ENCODE measurements around the gene ZFP36.
"Not testable (repeated sequence)": the region's sequence is repeated elsewhere in the genome, so short reads cannot be mapped to it uniquely, and the experiment has no call there.

ZFP36 gene

DNA sequence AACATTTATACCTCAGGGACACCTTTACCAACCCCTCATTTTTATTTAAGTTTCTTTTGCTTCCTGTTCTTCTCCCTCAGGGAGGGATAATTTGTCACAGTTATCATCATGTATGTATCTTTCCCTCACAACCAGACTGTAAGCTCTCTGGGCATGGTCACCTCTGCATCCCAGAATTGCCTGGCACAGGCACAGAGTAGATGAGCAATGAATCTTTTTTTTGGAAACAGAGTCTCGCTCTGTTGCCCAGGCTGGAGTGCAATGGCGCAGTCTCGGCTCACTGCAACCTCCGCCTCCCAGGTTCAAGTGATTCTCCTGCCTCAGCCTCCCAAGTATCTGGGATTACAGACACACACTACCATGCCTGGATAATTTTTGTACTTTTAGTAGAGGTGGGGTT, 27.3 kb upstream of the ZFP36 start:
- Mint-ChIP-seq H3K27ac (peak overlapping the region; percentile 44 to 88), H3K36me3 (ENCODE audit: insufficient read depth) (peaks cover 56% of the 10 kb centered on the region)
- not testable (repeated sequence) for H3K4me1 Mint-ChIP-seq (ENCODE audit: low read depth in 2 of 2); H3K27me3 Mint-ChIP-seq; DNase-seq; H3K4me3 Mint-ChIP-seq; ATAC-seq (replicated peaks); H3K9me3 Mint-ChIP-seq

DNA sequence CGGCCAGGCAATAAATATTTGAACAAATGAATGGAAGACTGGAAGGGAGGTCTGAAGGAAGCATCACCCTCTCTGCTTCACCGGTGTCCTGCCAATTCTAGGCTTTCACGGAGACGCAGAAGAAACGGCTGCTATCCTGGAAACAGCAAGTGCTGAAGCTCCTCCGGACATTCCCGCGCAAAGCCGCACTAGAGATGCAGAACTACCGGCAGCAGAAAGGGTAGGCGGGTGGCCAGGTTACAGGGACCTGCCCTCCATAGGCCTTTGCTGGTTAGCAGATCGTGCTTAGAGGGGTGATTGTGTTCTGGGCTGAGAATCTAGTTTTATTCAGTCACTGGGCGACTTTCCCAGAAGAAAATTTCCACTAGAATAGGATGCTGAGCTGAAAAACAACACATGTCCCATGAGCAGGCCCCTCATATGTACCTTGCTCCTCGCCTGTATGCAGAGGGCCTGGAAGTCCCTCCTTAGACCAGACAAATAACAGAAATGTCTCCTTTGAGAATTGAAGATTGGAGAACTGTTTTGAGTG, 26.7 kb upstream of the ZFP36 start:
- H3K27ac Mint-ChIP-seq, result peak overlapping the region; percentile 44 to 88
- H3K9me3 Mint-ChIP-seq, result no peaks in the 10 kb centered on the region
- DNase-seq (no peak), ATAC-seq (replicated peaks) (no peak)
- H3K4me1 Mint-ChIP-seq (ENCODE audit: low read depth in 2 of 2), result peaks cover 0 to 1% of the 10 kb centered on the region in 2 donors
- peaks cover 60% of the 10 kb centered on the region for H3K36me3 Mint-ChIP-seq (ENCODE audit: insufficient read depth)
- no peak overlapping the region for H3K4me3 Mint-ChIP-seq
- no peaks in the 10 kb centered on the region for H3K27me3 Mint-ChIP-seq

- ATAC-seq (replicated peaks), result no peak
- Mint-ChIP-seq H3K36me3 (ENCODE audit: insufficient read depth) (peaks cover 68% of the 10 kb centered on the region), H3K4me3 (no peak overlapping the region), H3K9me3 (no peaks in the 10 kb centered on the region), H3K4me1 (ENCODE audit: low read depth in 2 of 2) (peaks cover 2 to 4% of the 10 kb centered on the region in 2 donors), H3K27ac (peak overlapping the region in 1 of 2 donors; percentile 57), H3K27me3 (no peaks in the 10 kb centered on the region)
- DNase-seq, result no peak
Observed at GRCh38 chr19:39380521-39381502, 25.8 kb upstream of the ZFP36 start.

- Mint-ChIP-seq H3K36me3 (ENCODE audit: insufficient read depth) (peaks cover 78% of the 10 kb centered on the region), H3K27ac (peak overlapping the region in 1 of 2 donors; percentile 90), H3K4me3 (no peak overlapping the region), H3K9me3 (no peaks in the 10 kb centered on the region), H3K27me3 (no peaks in the 10 kb centered on the region), H3K4me1 (ENCODE audit: low read depth in 2 of 2) (peaks cover 4 to 9% of the 10 kb centered on the region in 2 donors)
- ATAC-seq (replicated peaks), result no peak
- no peak for DNase-seq
Observed at GRCh38 chr19:39381910-39382611, 24.6 kb upstream of the ZFP36 start.

- Mint-ChIP-seq H3K27ac (peak overlapping the region in 1 of 2 donors; percentile 90), H3K9me3 (no peaks in the 10 kb centered on the region), H3K4me3 (no peak overlapping the region), H3K4me1 (ENCODE audit: low read depth in 2 of 2) (peaks cover 4 to 9% of the 10 kb centered on the region in 2 donors), H3K27me3 (no peaks in the 10 kb centered on the region), H3K36me3 (ENCODE audit: insufficient read depth) (peaks cover 74% of the 10 kb centered on the region)
- no peak for ATAC-seq (replicated peaks)
- no peak for DNase-seq
Observed at GRCh38 chr19:39382991-39383828, 23.4 kb upstream of the ZFP36 start.

- ATAC-seq (replicated peaks), result no peak
- Mint-ChIP-seq H3K36me3 (ENCODE audit: insufficient read depth) (peaks cover 74% of the 10 kb centered on the region), H3K27ac (peak overlapping the region; percentile 83 to 90), H3K27me3 (no peaks in the 10 kb centered on the region), H3K4me3 (peak overlapping the region in 1 of 2 donors; percentile 48), H3K4me1 (ENCODE audit: low read depth in 2 of 2) (peaks cover 6 to 17% of the 10 kb centered on the region in 2 donors), H3K9me3 (no peaks in the 10 kb centered on the region)
- DNase-seq, result no peak
Observed at GRCh38 chr19:39384839-39385568, 21.6 kb upstream of the ZFP36 start.

- ATAC-seq (replicated peaks) (no peak), DNase-seq (no peak)
- no peaks in the 10 kb centered on the region for H3K9me3 Mint-ChIP-seq
- no peak overlapping the region for H3K4me3 Mint-ChIP-seq
- H3K4me1 Mint-ChIP-seq (ENCODE audit: low read depth in 2 of 2), result peaks cover 10 to 22% of the 10 kb centered on the region in 2 donors
- peak overlapping the region; percentile 83 to 90 for H3K27ac Mint-ChIP-seq
- no peaks in the 10 kb centered on the region for H3K27me3 Mint-ChIP-seq
- peaks cover 81% of the 10 kb centered on the region for H3K36me3 Mint-ChIP-seq (ENCODE audit: insufficient read depth)
Observed at GRCh38 chr19:39385629-39386411, 20.8 kb upstream of the ZFP36 start.

- H3K4me3 Mint-ChIP-seq, result no peak overlapping the region
- peaks cover 84% of the 10 kb centered on the region for H3K36me3 Mint-ChIP-seq (ENCODE audit: insufficient read depth)
- ATAC-seq (replicated peaks), result no peak
- DNase-seq, result no peak
- H3K9me3 Mint-ChIP-seq, result no peaks in the 10 kb centered on the region
- peaks cover 13 to 26% of the 10 kb centered on the region in 2 donors for H3K4me1 Mint-ChIP-seq (ENCODE audit: low read depth in 2 of 2)
- H3K27me3 Mint-ChIP-seq, result no peaks in the 10 kb centered on the region
- peak overlapping the region in 1 of 2 donors; percentile 90 for H3K27ac Mint-ChIP-seq
Observed at GRCh38 chr19:39386557-39386956, 20.1 kb upstream of the ZFP36 start.

GRCh38 chr19:39388657-39389056, 18.0 kb upstream of the ZFP36 start:
- H3K27ac Mint-ChIP-seq, result peak overlapping the region in 1 of 2 donors; percentile 95
- peaks cover 20 to 30% of the 10 kb centered on the region in 2 donors for H3K4me1 Mint-ChIP-seq (ENCODE audit: low read depth in 2 of 2)
- DNase-seq (no peak), ATAC-seq (replicated peaks) (no peak)
- H3K27me3 Mint-ChIP-seq, result no peaks in the 10 kb centered on the region
- no peaks in the 10 kb centered on the region for H3K9me3 Mint-ChIP-seq
- peaks cover 86% of the 10 kb centered on the region for H3K36me3 Mint-ChIP-seq (ENCODE audit: insufficient read depth)
- H3K4me3 Mint-ChIP-seq, result no peak overlapping the region

GRCh38 chr19:39389631-39390414, 16.8 kb upstream of the ZFP36 start:
- Mint-ChIP-seq H3K4me3 (peak overlapping the region; percentile 98), H3K36me3 (ENCODE audit: insufficient read depth) (peaks cover 89% of the 10 kb centered on the region), H3K9me3 (no peaks in the 10 kb centered on the region), H3K4me1 (ENCODE audit: low read depth in 2 of 2) (peaks cover 23 to 30% of the 10 kb centered on the region in 2 donors), H3K27ac (peak overlapping the region; percentile 95 to 97), H3K27me3 (no peaks in the 10 kb centered on the region)
- DNase-seq, result no peak
- ATAC-seq (replicated peaks), result no peak

GRCh38 chr19:39390451-39390750, 16.2 kb upstream of the ZFP36 start:
- H3K9me3 Mint-ChIP-seq, result no peaks in the 10 kb centered on the region
- DNase-seq (peak in 2 of 3 experiments; percentile 77 to 78), ATAC-seq (replicated peaks) (no peak)
- no peaks in the 10 kb centered on the region for H3K27me3 Mint-ChIP-seq
- peaks cover 89% of the 10 kb centered on the region for H3K36me3 Mint-ChIP-seq (ENCODE audit: insufficient read depth)
- H3K27ac Mint-ChIP-seq, result peak overlapping the region; percentile 95 to 97
- H3K4me1 Mint-ChIP-seq (ENCODE audit: low read depth in 2 of 2), result peaks cover 19 to 28% of the 10 kb centered on the region in 2 donors
- peak overlapping the region; percentile 98 for H3K4me3 Mint-ChIP-seq

All from effector memory CD8-positive, alpha-beta T cell (primary cell).